Measurements from ENCODE around the gene RAB11FIP4.

GRCh38 chr17:31522987-31523495 lies 131.6 kb downstream of the RAB11FIP4 start:
- TF ChIP-seq, protein P1, sequence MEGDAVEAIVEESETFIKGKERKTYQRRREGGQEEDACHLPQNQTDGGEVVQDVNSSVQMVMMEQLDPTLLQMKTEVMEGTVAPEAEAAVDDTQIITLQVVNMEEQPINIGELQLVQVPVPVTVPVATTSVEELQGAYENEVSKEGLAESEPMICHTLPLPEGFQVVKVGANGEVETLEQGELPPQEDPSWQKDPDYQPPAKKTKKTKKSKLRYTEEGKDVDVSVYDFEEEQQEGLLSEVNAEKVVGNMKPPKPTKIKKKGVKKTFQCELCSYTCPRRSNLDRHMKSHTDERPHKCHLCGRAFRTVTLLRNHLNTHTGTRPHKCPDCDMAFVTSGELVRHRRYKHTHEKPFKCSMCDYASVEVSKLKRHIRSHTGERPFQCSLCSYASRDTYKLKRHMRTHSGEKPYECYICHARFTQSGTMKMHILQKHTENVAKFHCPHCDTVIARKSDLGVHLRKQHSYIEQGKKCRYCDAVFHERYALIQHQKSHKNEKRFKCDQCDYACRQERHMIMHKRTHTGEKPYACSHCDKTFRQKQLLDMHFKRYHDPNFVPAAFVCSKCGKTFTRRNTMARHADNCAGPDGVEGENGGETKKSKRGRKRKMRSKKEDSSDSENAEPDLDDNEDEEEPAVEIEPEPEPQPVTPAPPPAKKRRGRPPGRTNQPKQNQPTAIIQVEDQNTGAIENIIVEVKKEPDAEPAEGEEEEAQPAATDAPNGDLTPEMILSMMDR (IDR thresholded peaks at IDR 0.05), result no peak
- no peak for TF ChIP-seq EZH2 (IDR thresholded peaks at IDR 0.05; ENCODE audit: borderline replicate concordance, insufficient read depth, low read depth, low read length, poor library complexity, severe bottlenecking)
